Endodermal cell (in vitro differentiated cells): ENCODE measurements around the gene PSMB11. TPM values are rescaled to one million over a fixed set of nuclear protein-coding genes. Genes with fewer than 3 reads are reported as not detected.

Experiments used
- DNase-seq: peaks from one replicate; pipeline ENCODE4 v3.0.0-alpha.2; 2017
- H3K27ac ChIP-seq: 2 replicates; pipeline ENCODE4 v1.5.1; 2013; ENCODE audit warnings: mild to moderate bottlenecking, low read depth, low read length, moderate library complexity
- H3K27me3 ChIP-seq: 2 replicates; pipeline ENCODE4 v1.6.1; 2013; ENCODE audit warnings: mild to moderate bottlenecking, low read length, moderate library complexity; ENCODE audit not compliant: insufficient read depth, control insufficient read depth, poor library complexity, severe bottlenecking
- H3K36me3 ChIP-seq: 2 replicates; pipeline ENCODE4 v1.7.0; 2013; ENCODE audit warnings: mild to moderate bottlenecking, low read length, moderate library complexity; ENCODE audit not compliant: control insufficient read depth, insufficient read depth
- H3K4me1 ChIP-seq: one replicate; pipeline ENCODE4 v1.7.0; 2013; ENCODE audit warnings: low read length; ENCODE audit not compliant: control insufficient read depth, insufficient read depth
- H3K4me3 ChIP-seq: 2 replicates; pipeline ENCODE4 v1.5.1; 2013; ENCODE audit warnings: mild to moderate bottlenecking, low read length, moderate library complexity
- H3K9ac ChIP-seq: 2 replicates; pipeline ENCODE4 v1.6.1; 2013; ENCODE audit warnings: mild to moderate bottlenecking, low read length, moderate library complexity; ENCODE audit not compliant: poor library complexity, severe bottlenecking; ENCODE audit errors: extremely low read depth
- H3K9me3 ChIP-seq: 2 replicates; pipeline ENCODE4 v1.6.1; 2013; ENCODE audit warnings: mild to moderate bottlenecking, low read length, moderate library complexity; ENCODE audit not compliant: control insufficient read depth
- H3K27ac Mint-ChIP-seq: 2 replicates; pipeline ENCODE4 v1.8.0; 2020; ENCODE audit warnings: mixed read lengths
- H3K27me3 Mint-ChIP-seq: 2 replicates; pipeline ENCODE4 v1.8.0; 2021; ENCODE audit warnings: mild to moderate bottlenecking, mixed read lengths; ENCODE audit not compliant: insufficient read depth
- H3K36me3 Mint-ChIP-seq: 2 replicates; pipeline ENCODE4 v1.8.0; 2020; ENCODE audit warnings: low read depth, mixed read lengths
- H3K4me1 Mint-ChIP-seq: 2 replicates; pipeline ENCODE4 v1.8.0; 2020; ENCODE audit warnings: mixed read lengths
- H3K4me3 Mint-ChIP-seq: 2 replicates; pipeline ENCODE4 v1.8.0; 2020; ENCODE audit warnings: mild to moderate bottlenecking, moderate library complexity, mixed read lengths
- H3K9me3 Mint-ChIP-seq: 2 replicates; pipeline ENCODE4 v1.8.0; 2020; ENCODE audit warnings: mild to moderate bottlenecking, mixed read lengths
- CTCF ChIP-seq: fragments of 200-600 bp; sonication (generic); conservative IDR thresholded peaks from 2 replicates; pipeline ENCODE4 v1.5.0; 2021; ENCODE audit warnings: antibody characterized with exemption, mild to moderate bottlenecking
- WGBS, 2 experiments: methylation state at CpG; one replicate each; pipeline versions ENCODE4 v1.1.5 to v1.1.7; 2013; ENCODE audit warnings: missing lambda C conversion rate in 2 of 2, mixed read lengths in 1 of 2; ENCODE audit not compliant: insufficient coverage in 1 of 2, insufficient read length in 1 of 2; 5-methylcytosine and 5-hydroxymethylcytosine counted together
- total RNA-seq, 2 donors: library from RNA; stranded (reverse); fragmentation: NEBNext Ultra II Directional in 1 of 2; extraction: Animal tissue kit (Norgen Biotek cat#: 25700) in 1 of 2; gene quantifications; 2 replicates in 1 of 2; 3 replicates in 1 of 2; pipeline ENCODE4 v1.2.1, GENCODE V29; 2021

PSMB11 gene
- total RNA-seq, 2 donors from 2014 or later, result not detected

- WGBS, 2 experiments, result 90% methylated on average over 2 of the region's 2 CpGs; no CpG with 5 or more reads in 1 of the 2 experiments
- Histone ChIP-seq H3K4me1 (peaks cover 9% of the 10 kb centered on the region), H3K36me3 (peaks cover 96% of the 10 kb centered on the region), H3K4me3 (no peak overlapping the region), H3K27ac (no peak overlapping the region), H3K9me3 (no peaks in the 10 kb centered on the region), H3K9ac (no peak overlapping the region), H3K27me3 (no peaks in the 10 kb centered on the region)
- Mint-ChIP-seq H3K27ac (no peak overlapping the region), H3K4me1 (peaks cover 17% of the 10 kb centered on the region), H3K9me3 (no peaks in the 10 kb centered on the region), H3K27me3 (no peaks in the 10 kb centered on the region), H3K4me3 (no peak overlapping the region), H3K36me3 (peaks cover 73% of the 10 kb centered on the region)
- DNase-seq, result no peak
- TF ChIP-seq CTCF, result no peak
These were observed 36.7 kb downstream of the PSMB11 start for GRCh38 chr14:23078692-23079116.

- DNase-seq, result no peak
- H3K9me3 ChIP-seq, result no peaks in the 10 kb centered on the region
- H3K36me3 Mint-ChIP-seq, result peaks cover 69% of the 10 kb centered on the region
- H3K27ac ChIP-seq, result no peak overlapping the region
- no peak for TF ChIP-seq CTCF
- H3K9me3 Mint-ChIP-seq, result no peaks in the 10 kb centered on the region
- H3K4me1 ChIP-seq, result peaks cover 9% of the 10 kb centered on the region
- no peaks in the 10 kb centered on the region for H3K27me3 ChIP-seq
- 96 to 100% methylated on average over 1 to 2 of the region's 2 CpGs for WGBS, 2 experiments
- no peaks in the 10 kb centered on the region for H3K27me3 Mint-ChIP-seq
- H3K9ac ChIP-seq, result no peak overlapping the region
- H3K4me3 ChIP-seq, result no peak overlapping the region
- H3K36me3 ChIP-seq, result peaks cover 96% of the 10 kb centered on the region
- H3K27ac Mint-ChIP-seq, result no peak overlapping the region
- H3K4me3 Mint-ChIP-seq, result no peak overlapping the region
- H3K4me1 Mint-ChIP-seq, result peaks cover 15% of the 10 kb centered on the region
These were observed 37.7 kb downstream of the PSMB11 start for GRCh38 chr14:23079716-23080115.

DNA sequence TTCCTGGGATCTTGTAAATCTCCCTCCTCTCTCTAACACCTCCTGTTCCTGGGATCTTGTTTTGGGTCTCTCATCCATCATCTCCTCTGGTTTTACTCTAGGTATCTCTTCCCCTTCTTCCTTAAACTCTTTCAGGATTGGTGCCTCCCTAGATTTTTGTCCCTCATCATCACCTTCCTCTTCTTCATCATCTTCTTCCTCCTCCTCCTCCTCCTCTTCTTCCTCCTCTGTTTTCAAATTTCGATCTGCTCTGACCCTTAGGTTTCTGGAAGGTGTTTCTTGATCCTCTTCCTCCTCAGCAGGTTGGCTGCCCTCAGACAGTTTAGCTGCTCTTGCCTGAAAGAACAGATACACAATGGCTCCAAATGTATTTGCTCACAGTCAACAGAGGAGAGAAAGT lies 38.5 kb downstream of the PSMB11 start:
- H3K4me3 Mint-ChIP-seq, result no peak overlapping the region

More for the DNA sequence above, 38.5 kb downstream of the PSMB11 start:
- Mint-ChIP-seq H3K9me3 (no peaks in the 10 kb centered on the region), H3K36me3 (peaks cover 71% of the 10 kb centered on the region), H3K4me1 (peaks cover 13% of the 10 kb centered on the region), H3K27me3 (no peaks in the 10 kb centered on the region), H3K27ac (no peak overlapping the region)
- Histone ChIP-seq H3K27ac (no peak overlapping the region), H3K9me3 (no peaks in the 10 kb centered on the region), H3K4me1 (peaks cover 9% of the 10 kb centered on the region), H3K27me3 (no peaks in the 10 kb centered on the region), H3K4me3 (no peak overlapping the region), H3K9ac (no peak overlapping the region), H3K36me3 (peaks cover 96% of the 10 kb centered on the region)
- TF ChIP-seq CTCF, result no peak
- DNase-seq, result no peak
- WGBS, 2 experiments, result 92% methylated on average over 1 of the region's 1 CpG; no CpG with 5 or more reads in 1 of the 2 experiments
